Stimulated activated CD8-positive, alpha-beta memory T cell treated with anti-CD3 and anti-CD28 coated beads, Interleukin-15, amount 100 ng/mL, for 1 hour (primary cell): ENCODE data around the gene INTS12.
A peak's percentile ranks its signal among the peaks of the same experiment; 100 is the strongest.
"Not testable (repeated sequence)": the region's sequence is repeated elsewhere in the genome, so short reads cannot be mapped to it uniquely, and the experiment has no call there.

Experiments
- DNase-seq: peaks from one replicate; pipeline ENCODE4 v3.0.0-alpha.2; 2020; ENCODE audit warnings: low read depth

The INTS12 gene

GRCh38 chr4:105708181-105709080 lies at the start of gene INTS12, which contains the start of gene GSTCD:
TSS of gene INTS12 (minus strand) at chr4:105708689. CDS start at chr4:105700005, 8,684 bp downstream.
TSS of gene GSTCD (plus strand) at chr4:105708784. CDS start at chr4:105717614, 8,830 bp downstream.
- peak; percentile 77 for DNase-seq

DNA sequence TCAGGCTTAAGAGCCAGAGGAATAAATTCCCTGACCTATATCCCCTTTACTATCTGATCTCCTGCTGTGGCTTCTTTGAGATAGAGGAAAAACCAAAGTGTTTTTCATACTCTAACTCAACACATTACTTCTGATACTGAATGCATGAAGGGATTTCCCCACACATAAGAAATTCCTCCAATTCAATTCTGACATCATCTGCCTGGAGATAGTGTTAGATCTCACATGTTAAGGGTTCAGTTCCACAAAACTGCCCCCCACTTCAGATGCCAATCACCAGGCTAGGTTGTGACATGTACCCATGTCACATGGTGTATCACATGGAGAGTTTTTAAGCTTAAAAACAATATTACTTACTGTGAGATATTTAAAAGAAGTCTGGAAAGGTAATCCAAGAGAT lies 46.9 kb upstream of the INTS12 start:
- DNase-seq: no peak

DNA sequence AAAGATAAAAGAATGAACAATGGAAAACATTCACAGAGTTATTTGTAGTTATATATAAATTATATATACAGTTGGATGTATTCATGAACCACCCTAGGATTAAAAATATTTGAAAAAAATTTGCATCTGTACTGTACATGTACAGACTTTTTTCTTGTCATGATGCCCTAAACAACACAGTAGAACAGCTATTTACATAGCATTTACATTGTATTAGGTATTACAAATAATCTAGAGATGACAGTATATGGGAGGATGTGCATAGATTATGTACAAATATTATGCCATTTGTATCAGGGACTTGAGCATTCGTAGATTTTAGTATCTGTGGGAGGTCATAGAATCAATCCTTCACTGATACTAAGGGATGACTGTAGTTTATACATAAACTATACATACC lies 44.9 kb upstream of the INTS12 start:
- DNase-seq: no peak

- no peak for DNase-seq
These were observed 43.3 kb upstream of the INTS12 start for GRCh38 chr4:105751718-105752299.

- DNase-seq: no peak
These were observed 39.7 kb upstream of the INTS12 start for GRCh38 chr4:105748222-105748621.

DNA sequence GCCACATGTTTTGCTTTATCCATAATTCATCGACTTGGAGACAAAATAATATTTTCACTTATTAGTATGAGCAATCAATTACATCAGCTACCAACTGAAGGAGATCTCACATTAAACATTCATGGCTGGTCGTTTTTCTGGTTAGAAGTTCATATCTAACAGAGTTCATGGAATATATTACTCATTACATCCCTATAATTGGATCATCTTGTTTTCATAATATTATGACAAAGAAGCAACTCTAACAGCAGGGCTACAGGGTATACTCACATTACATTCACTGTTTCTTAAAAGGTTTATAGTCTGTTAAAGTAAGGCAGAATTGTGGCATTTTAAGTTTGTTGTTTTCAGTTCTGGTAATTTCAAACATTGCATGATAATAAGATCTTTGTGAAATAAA lies 33.1 kb upstream of the INTS12 start:
- DNase-seq: no peak

DNA sequence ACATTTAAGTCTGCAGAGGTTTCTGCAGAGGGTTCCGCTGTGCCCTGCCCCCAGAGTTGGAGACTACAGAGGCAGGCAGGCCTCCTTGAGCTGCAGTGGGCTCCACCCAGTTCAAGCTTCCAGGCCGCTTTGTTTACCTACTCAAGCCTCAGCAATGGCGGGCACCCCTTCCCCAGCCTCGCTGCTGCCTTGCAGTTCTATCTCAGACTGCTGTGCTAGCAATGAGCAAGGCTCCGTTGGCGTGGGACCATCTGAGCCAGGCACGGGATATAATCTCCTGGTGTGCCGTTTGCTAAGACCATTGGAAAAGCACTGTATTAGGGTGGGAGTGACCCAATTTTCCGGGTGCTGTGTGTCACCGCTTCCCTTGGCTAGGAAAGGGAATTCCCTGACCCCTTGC lies 26.7 kb upstream of the INTS12 start:
- not testable (repeated sequence) for DNase-seq

DNA sequence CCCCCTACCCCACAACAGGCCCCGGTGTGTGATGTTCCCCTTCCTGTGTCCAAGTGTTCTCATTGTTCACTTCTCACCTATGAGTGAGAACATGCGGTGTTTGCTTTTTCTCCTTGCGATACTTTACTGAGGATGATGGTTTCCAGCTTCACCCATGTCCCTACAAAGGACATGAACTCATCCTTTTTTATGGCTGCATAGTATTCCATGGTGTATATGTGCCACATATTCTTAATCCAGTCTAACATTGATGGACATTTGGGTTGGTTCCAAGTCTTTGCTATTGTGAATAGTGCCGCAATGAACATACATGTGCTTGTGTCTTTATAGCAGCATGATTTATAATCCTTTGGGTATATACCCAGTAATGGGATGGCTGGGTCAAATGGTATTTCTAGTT lies 21.4 kb upstream of the INTS12 start:
- not testable (repeated sequence) for DNase-seq

- no peak for DNase-seq
These were observed 17.1 kb upstream of the INTS12 start for GRCh38 chr4:105725623-105726022.

GRCh38 chr4:105719204-105719603 lies 10.7 kb upstream of the INTS12 start:
- DNase-seq: no peak

DNA sequence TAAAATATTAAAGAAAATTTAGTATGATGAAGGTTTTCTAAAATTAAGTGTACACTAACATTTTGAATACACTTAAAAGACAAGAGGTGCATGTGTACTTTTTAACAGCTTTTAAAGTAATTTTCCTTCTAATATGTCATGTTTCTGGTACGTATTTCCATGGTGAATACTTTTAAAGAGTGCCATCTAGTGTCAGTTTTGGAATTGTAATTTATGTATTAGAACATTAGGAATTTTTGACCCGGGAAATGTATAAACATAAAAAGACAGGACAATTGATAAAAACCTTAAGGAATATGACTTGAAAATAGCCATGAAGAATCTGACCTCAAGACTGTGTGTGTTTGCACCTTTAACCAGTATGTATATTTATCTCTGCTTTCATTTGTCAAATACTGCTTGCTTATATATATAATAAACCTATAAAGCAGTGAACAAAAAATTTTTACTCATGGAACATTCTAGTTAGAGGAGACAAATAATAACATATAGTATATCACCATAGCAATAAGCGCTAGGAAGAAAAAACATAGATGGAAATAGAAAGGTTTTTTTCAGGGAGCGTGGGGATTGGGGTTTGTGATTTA lies 7.3 kb upstream of the INTS12 start:
- DNase-seq: no peak

DNA sequence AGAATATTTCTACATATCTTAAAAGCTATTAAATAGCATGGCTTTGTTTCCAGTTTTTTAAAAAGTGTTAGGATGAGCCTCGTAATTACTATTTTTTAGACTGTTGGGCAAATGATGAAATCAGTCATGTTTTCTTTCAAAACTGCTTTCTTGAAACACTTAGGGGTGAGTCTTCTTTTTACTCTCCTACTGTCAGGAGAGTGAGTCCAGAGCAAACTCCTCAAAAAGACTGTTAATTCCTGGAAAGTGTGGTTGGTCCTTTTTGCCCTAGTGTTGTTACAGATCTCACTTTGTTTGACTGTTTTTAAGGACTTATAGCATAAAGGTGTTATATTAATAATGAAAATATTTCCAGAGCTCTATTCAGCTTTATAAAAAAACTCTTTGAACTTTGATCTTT lies 6.4 kb upstream of the INTS12 start:
- no peak for DNase-seq

DNA sequence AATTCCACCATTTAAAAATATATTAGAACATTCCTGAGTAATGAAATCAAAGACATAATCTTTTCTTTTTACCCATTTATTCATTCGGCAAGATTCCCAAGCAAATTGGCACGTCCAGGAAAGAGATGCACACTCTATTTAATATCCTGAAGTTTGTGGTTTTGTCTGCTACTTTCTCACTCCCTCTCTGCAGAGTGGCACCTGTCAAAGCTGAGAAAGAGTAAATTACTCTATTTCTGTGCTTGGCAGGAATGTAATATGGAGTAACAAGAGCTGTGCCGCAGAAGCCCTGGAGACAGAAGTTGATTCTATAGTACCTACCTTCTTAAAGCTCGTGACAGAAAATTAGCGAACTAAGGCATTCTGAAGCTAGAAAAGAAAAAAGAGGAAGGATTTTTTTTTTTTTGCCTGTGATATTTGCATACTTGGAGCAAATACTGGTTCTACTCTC lies 5.6 kb upstream of the INTS12 start:
- DNase-seq: no peak

DNA sequence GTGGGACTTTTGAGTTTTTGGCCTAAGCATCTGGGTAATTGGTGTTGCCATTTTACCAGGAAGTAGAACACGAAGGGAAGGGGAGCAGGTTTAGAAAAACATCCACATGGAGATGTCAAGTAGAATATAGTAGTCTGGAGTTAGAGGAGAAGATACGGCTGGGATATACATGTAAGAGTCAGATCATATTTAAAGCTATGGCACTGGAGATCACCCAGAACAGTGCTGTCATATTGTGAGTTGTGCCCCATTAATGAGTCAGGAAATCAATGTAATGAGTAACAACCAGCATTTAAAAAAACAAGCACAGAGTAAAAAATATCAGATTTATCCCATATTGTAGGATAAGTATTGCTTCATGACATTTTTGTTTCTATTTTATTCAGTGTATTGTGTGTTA lies 4.3 kb upstream of the INTS12 start:
- no peak for DNase-seq

DNA sequence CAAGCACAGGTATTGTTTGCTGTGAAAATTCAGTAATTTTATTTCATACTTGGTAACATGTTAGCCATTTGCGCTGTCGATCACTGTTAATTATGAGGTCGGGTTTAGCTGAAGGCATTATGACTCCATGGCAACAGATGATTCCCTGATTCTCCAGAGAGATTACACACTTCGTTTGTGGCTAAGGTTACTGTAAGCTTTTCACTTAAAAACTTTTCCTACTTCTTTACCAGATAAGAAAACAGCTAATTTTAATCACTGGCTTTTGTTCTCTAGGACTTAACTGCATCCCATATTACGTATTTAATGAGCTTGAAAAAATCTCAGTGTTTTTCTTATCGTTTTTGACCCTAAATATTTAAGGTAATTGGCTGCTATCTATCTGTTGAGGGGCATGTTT lies 2.2 kb upstream of the INTS12 start:
- DNase-seq: no peak

DNA sequence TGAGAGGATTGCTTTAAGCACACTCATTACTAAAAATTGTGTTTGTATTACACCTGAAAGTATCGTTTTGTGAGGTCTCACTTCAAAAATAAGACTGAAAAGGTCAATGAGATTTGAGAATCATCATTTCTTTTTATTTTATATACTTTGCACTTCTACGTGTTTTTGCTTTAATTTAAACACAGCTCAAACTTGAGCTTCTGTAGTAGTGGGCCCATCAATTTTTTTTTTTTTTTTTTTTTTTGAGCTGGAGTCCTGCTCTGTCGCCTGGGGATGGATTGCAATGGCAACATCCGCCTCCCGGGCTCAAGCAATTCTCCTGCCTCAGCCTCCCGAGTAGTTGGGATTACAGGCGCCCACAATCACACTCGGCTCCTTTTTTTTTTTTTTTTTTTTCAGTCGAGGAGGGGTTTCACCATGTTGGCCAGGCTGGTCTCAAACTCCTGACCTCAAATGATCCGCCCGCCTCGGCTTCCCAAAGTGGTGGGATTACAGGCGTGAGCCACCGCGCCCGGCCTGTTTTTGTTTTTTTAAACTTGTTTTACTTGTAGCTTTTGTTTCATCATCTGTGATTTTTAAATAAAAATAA lies 1.6 kb upstream of the INTS12 start:
- DNase-seq: no peak

- no peak for DNase-seq
These were observed 577 bp upstream of the INTS12 start for GRCh38 chr4:105709081-105709450.

DNA sequence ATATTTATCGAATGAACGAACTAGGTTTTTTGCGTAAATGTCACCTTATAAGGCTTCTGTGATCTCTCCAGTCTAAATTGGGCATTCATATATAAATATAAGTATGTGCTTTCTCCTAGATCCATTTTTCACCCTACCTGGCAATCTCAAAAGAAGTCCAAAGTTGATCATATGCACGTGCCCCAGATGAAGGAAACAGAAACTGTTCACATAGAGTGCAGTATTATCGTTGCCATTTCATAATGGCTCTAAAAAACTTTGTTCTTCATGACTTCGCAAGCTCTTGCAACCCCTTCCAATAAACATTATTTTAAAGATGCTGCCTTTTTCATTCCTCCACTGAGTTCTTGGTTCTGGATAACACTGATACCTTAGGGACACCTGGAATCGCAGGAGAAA lies 708 bp downstream of the INTS12 start:
- DNase-seq: no peak

- DNase-seq: no peak
These were observed 9.9 kb downstream of the INTS12 start for GRCh38 chr4:105698607-105699006.

- not testable (repeated sequence) for DNase-seq
These were observed 12.7 kb downstream of the INTS12 start for GRCh38 chr4:105695832-105696231.

- DNase-seq: not testable (repeated sequence)
These were observed 13.7 kb downstream of the INTS12 start for GRCh38 chr4:105694812-105695211.

DNA sequence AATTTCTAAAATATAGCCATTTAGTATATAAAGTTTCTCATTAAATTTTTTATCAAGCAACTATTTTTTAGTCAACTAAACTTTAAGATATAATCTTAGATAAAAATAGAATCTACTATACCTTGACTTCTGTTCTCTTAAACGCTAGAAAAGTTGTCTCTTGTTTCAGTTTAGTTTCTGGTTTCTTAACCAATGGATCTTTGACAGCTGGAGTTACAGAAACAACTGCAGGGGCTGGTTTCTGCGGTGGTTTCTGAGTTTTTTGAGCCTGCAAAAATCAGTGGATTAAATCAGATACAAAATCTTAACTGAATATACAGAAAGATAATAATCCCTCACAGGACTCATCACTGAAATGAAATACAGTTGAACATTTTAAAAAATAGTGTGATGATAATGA lies 21.9 kb downstream of the INTS12 start:
- DNase-seq: no peak

DNA sequence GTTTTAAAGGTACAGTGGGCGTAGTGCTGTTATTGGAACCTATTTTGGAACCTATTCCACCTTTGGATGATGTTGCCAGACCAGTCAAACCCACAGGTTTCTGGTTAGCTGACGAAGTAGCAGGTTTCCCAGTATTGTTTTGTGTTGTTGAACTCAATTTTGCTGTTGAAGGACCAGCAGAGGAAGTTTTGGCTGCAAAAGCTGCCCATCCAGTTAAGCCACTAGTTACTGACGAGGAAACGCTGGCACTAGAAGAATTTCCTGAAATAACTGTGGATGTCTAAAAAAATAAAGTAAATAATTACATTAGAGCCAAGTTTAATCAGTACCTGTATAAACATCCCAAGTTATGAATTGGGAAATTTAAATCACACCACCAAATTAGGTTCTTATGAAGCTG lies 25.5 kb downstream of the INTS12 start:
- no peak for DNase-seq
